IPS-15b (cell line): ENCODE measurements around the gene ZMYND15.

Experiments used
- H3K27me3 ChIP-seq: one replicate; pipeline ENCODE4 v1.6.1; 2013; ENCODE audit warnings: low read length; ENCODE audit not compliant: control insufficient read depth, insufficient read depth
- H3K36me3 ChIP-seq: one replicate; pipeline ENCODE4 v1.6.1; 2013; ENCODE audit warnings: low read length; ENCODE audit not compliant: control insufficient read depth, insufficient read depth
- H3K4me1 ChIP-seq: one replicate; pipeline ENCODE4 v1.6.1; 2013; ENCODE audit warnings: mild to moderate bottlenecking, low read length; ENCODE audit not compliant: control insufficient read depth, insufficient read depth
- H3K4me3 ChIP-seq: one replicate; pipeline ENCODE4 v1.5.1; 2013; ENCODE audit warnings: low read depth, low read length
- H3K9ac ChIP-seq: one replicate; pipeline ENCODE4 v1.6.1; 2013; ENCODE audit warnings: low read depth, mild to moderate bottlenecking, low read length
- H3K9me3 ChIP-seq: one replicate; pipeline ENCODE4 v1.6.1; 2013; ENCODE audit warnings: mild to moderate bottlenecking, low read length; ENCODE audit not compliant: control insufficient read depth, insufficient read depth

ZMYND15 gene

GRCh38 chr17:4719684-4720221 lies 19.9 kb upstream of the ZMYND15 start:
- H3K4me1 ChIP-seq: no peaks in the 10 kb centered on the region
- no peak overlapping the region for H3K9ac ChIP-seq
- no peaks in the 10 kb centered on the region for H3K9me3 ChIP-seq
- H3K27me3 ChIP-seq: no peaks in the 10 kb centered on the region
- peaks cover 39% of the 10 kb centered on the region for H3K36me3 ChIP-seq
- no peak overlapping the region for H3K4me3 ChIP-seq

GRCh38 chr17:4720787-4721186 lies 18.8 kb upstream of the ZMYND15 start:
- no peaks in the 10 kb centered on the region for H3K9me3 ChIP-seq
- no peaks in the 10 kb centered on the region for H3K27me3 ChIP-seq
- H3K4me3 ChIP-seq: no peak overlapping the region
- no peaks in the 10 kb centered on the region for H3K4me1 ChIP-seq
- peaks cover 31% of the 10 kb centered on the region for H3K36me3 ChIP-seq
- H3K9ac ChIP-seq: no peak overlapping the region

- Histone ChIP-seq H3K9me3 (no peaks in the 10 kb centered on the region), H3K9ac (no peak overlapping the region), H3K27me3 (no peaks in the 10 kb centered on the region), H3K36me3 (peaks cover 26% of the 10 kb centered on the region), H3K4me1 (no peaks in the 10 kb centered on the region), H3K4me3 (no peak overlapping the region)
Observed at GRCh38 chr17:4721203-4722135, 18.2 kb upstream of the ZMYND15 start.

- Histone ChIP-seq H3K4me3 (no peak overlapping the region), H3K36me3 (peaks cover 17% of the 10 kb centered on the region), H3K9me3 (no peaks in the 10 kb centered on the region), H3K4me1 (no peaks in the 10 kb centered on the region), H3K9ac (no peak overlapping the region), H3K27me3 (no peaks in the 10 kb centered on the region)
Observed at GRCh38 chr17:4722678-4723240, 16.9 kb upstream of the ZMYND15 start.

- no peaks in the 10 kb centered on the region for H3K9me3 ChIP-seq
- H3K27me3 ChIP-seq: no peaks in the 10 kb centered on the region
- no peak overlapping the region for H3K9ac ChIP-seq
- H3K36me3 ChIP-seq: peaks cover 5% of the 10 kb centered on the region
- no peak overlapping the region for H3K4me3 ChIP-seq
- H3K4me1 ChIP-seq: no peaks in the 10 kb centered on the region
Observed at GRCh38 chr17:4724650-4725049, 15.0 kb upstream of the ZMYND15 start.

DNA sequence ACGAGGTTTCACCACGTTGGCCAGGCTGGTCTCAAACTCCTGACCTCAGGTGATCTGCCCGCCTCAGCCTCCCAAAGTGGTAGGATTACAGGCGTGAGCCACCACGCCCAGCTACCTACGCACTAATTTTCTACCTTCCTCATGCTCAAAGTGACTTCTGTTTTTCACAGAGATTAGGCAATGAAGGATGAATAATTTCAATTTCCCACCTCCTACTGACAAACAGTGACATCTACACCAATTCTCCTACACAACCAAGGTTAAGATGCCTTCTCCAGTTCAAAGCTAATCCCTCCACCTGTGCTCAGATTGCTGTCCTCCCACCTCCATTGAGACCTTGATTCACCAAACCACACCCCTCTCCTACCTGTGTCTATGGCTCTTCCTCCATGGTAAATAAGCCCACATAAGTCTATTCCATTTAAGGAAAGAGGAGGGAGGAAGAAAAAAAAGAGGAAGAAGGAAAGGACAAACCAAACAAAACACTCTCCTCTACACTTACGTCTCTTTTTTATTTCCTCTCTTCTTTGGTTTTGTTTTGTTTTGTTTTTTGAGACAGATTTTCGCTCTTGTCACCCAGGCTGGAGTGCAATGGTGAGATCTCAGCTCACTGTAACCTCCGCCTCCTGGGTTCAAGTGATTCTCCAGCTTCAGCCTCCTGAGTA lies 13.9 kb upstream of the ZMYND15 start:
- Histone ChIP-seq H3K27me3 (no peaks in the 10 kb centered on the region), H3K36me3 (no peaks in the 10 kb centered on the region), H3K9me3 (no peaks in the 10 kb centered on the region), H3K4me3 (no peak overlapping the region), H3K4me1 (peaks cover 3% of the 10 kb centered on the region), H3K9ac (no peak overlapping the region)

GRCh38 chr17:4728124-4728523 lies 11.5 kb upstream of the ZMYND15 start:
- peaks cover 3% of the 10 kb centered on the region for H3K4me1 ChIP-seq
- no peak overlapping the region for H3K9ac ChIP-seq
- H3K4me3 ChIP-seq: no peak overlapping the region
- no peaks in the 10 kb centered on the region for H3K36me3 ChIP-seq
- no peaks in the 10 kb centered on the region for H3K9me3 ChIP-seq
- H3K27me3 ChIP-seq: no peaks in the 10 kb centered on the region

GRCh38 chr17:4733073-4733531 lies 6.5 kb upstream of the ZMYND15 start:
- H3K4me3 ChIP-seq: no peak overlapping the region
- no peak overlapping the region for H3K9ac ChIP-seq
- no peaks in the 10 kb centered on the region for H3K9me3 ChIP-seq
- peaks cover 3% of the 10 kb centered on the region for H3K4me1 ChIP-seq
- H3K36me3 ChIP-seq: peaks cover 2% of the 10 kb centered on the region
- H3K27me3 ChIP-seq: peaks cover 4% of the 10 kb centered on the region

GRCh38 chr17:4734857-4735475 lies 4.7 kb upstream of the ZMYND15 start:
- no peaks in the 10 kb centered on the region for H3K9me3 ChIP-seq
- H3K9ac ChIP-seq: no peak overlapping the region
- no peak overlapping the region for H3K4me3 ChIP-seq
- peaks cover 3% of the 10 kb centered on the region for H3K4me1 ChIP-seq
- peaks cover 2% of the 10 kb centered on the region for H3K36me3 ChIP-seq
- H3K27me3 ChIP-seq: peaks cover 21% of the 10 kb centered on the region

- no peak overlapping the region for H3K4me3 ChIP-seq
- H3K27me3 ChIP-seq: peaks cover 32% of the 10 kb centered on the region
- H3K9me3 ChIP-seq: no peaks in the 10 kb centered on the region
- H3K4me1 ChIP-seq: no peaks in the 10 kb centered on the region
- H3K36me3 ChIP-seq: peaks cover 2% of the 10 kb centered on the region
- H3K9ac ChIP-seq: no peak overlapping the region
Observed at GRCh38 chr17:4735876-4736651, 3.6 kb upstream of the ZMYND15 start.
